Smooth muscle cell (in vitro differentiated cells): ENCODE measurements around the gene RIPOR3. TPM values are rescaled to one million over a fixed set of nuclear protein-coding genes. Genes with fewer than 3 reads are reported as not detected.

ENCODE experiments used
- DNase-seq: peaks from one replicate; lab custom pipeline; 2025; ENCODE audit not compliant: unreplicated experiment; lab: John Stamatoyannopoulos, UW
- H2AFZ ChIP-seq: fragments of 200-600 bp; sonication (generic); 2 replicates; pipeline ENCODE4 v1.6.0; 2016; ENCODE audit warnings: antibody characterized with exemption, low read depth, mild to moderate bottlenecking
- H3F3A ChIP-seq: fragments of 200-600 bp; sonication (generic); 2 replicates; pipeline ENCODE4 v1.6.0; 2017; ENCODE audit warnings: antibody characterized with exemption, low read depth
- H3K27ac ChIP-seq: fragments of 200-600 bp; sonication (generic); 2 replicates; pipeline ENCODE4 v1.5.1; 2016; ENCODE audit warnings: low read depth, mild to moderate bottlenecking
- H3K27me3 ChIP-seq: fragments of 200-600 bp; sonication (generic); 2 replicates; pipeline ENCODE4 v1.6.1; 2016; ENCODE audit warnings: low read depth, mild to moderate bottlenecking
- H3K36me3 ChIP-seq: fragments of 200-600 bp; sonication (generic); 2 replicates; pipeline ENCODE4 v1.5.1; 2016; ENCODE audit warnings: low read depth
- H3K4me1 ChIP-seq: fragments of 200-600 bp; sonication (generic); 2 replicates; pipeline ENCODE4 v1.5.1; 2016; ENCODE audit warnings: low read depth
- H3K4me2 ChIP-seq: fragments of 200-600 bp; sonication (generic); 2 replicates; pipeline ENCODE4 v1.6.0; 2016; ENCODE audit warnings: mild to moderate bottlenecking
- H3K4me3 ChIP-seq: fragments of 200-600 bp; sonication (generic); 2 replicates; pipeline ENCODE4 v1.5.1; 2016; ENCODE audit warnings: mild to moderate bottlenecking
- H3K79me2 ChIP-seq: fragments of 200-600 bp; sonication (generic); 2 replicates; pipeline ENCODE4 v1.6.0; 2016; ENCODE audit warnings: low read depth, mild to moderate bottlenecking
- H3K9ac ChIP-seq: fragments of 200-600 bp; sonication (generic); 2 replicates; pipeline ENCODE4 v1.6.0; 2016; ENCODE audit warnings: low read depth
- H3K9me3 ChIP-seq: fragments of 200-600 bp; sonication (generic); replicated peaks from 2 replicates; pipeline ENCODE4 v1.5.1; 2016; ENCODE audit warnings: low read depth
- H4K20me1 ChIP-seq: fragments of 200-600 bp; sonication (generic); 2 replicates; pipeline ENCODE4 v1.6.0; 2016; ENCODE audit warnings: low read depth
- WGBS: methylation state at CpG from one replicate; pipeline ENCODE4 v1.1.7; 2016; ENCODE audit warnings: low lambda C conversion rate; 5-methylcytosine and 5-hydroxymethylcytosine counted together
- polyA plus RNA-seq: library from polyadenylated mRNA; unstranded; fragments of >200 nt; fragmentation: Nextera tagmentation; extraction: Ambion mirVana; gene quantifications from 2 replicates; pipeline ENCODE4 v1.2.1, GENCODE V29; 2016
- total RNA-seq: library from RNA; depleted of rRNA; stranded (reverse); fragments of >200 nt; gene quantifications from 2 replicates; pipeline ENCODE4 v1.2.3, GENCODE V29; 2014
- TF ChIP-seq, protein P1 (sequence below): fragments of 200-600 bp; sonication (generic); IDR thresholded peaks from 2 replicates; pipeline ENCODE4 v1.5.1; 2017; ENCODE audit warnings: borderline replicate concordance, mild to moderate bottlenecking, antibody characterized with exemption; ENCODE audit not compliant: insufficient read depth, poor library complexity, severe bottlenecking

Gene RIPOR3
- total and polyA plus RNA-seq, 2 experiments from 2014 or later: 0.18 to 1.2 TPM

- no peak overlapping the region for H3K4me2 ChIP-seq
- no peaks in the 10 kb centered on the region for H3K36me3 ChIP-seq
- no peak overlapping the region for H3K9ac ChIP-seq
- H3F3A ChIP-seq: no peaks in the 10 kb centered on the region
- H4K20me1 ChIP-seq: no peaks in the 10 kb centered on the region
- no peaks in the 10 kb centered on the region for H3K27me3 ChIP-seq
- H3K9me3 ChIP-seq: no peaks in the 10 kb centered on the region
- no peaks in the 10 kb centered on the region for H3K79me2 ChIP-seq
- 85% methylated on average over 9 of the region's 9 CpGs for WGBS
- H3K4me1 ChIP-seq: no peaks in the 10 kb centered on the region
- H3K27ac ChIP-seq: no peak overlapping the region
- TF ChIP-seq, protein P1, sequence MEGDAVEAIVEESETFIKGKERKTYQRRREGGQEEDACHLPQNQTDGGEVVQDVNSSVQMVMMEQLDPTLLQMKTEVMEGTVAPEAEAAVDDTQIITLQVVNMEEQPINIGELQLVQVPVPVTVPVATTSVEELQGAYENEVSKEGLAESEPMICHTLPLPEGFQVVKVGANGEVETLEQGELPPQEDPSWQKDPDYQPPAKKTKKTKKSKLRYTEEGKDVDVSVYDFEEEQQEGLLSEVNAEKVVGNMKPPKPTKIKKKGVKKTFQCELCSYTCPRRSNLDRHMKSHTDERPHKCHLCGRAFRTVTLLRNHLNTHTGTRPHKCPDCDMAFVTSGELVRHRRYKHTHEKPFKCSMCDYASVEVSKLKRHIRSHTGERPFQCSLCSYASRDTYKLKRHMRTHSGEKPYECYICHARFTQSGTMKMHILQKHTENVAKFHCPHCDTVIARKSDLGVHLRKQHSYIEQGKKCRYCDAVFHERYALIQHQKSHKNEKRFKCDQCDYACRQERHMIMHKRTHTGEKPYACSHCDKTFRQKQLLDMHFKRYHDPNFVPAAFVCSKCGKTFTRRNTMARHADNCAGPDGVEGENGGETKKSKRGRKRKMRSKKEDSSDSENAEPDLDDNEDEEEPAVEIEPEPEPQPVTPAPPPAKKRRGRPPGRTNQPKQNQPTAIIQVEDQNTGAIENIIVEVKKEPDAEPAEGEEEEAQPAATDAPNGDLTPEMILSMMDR: no peak
- no peak overlapping the region for H2AFZ ChIP-seq
- H3K4me3 ChIP-seq: no peak overlapping the region
- DNase-seq: no peak
These were observed 63.6 kb downstream of the RIPOR3 start for GRCh38 chr20:50627747-50628146.

- WGBS: 44% methylated on average over 15 of the region's 15 CpGs
- Histone ChIP-seq H3K9me3 (no peaks in the 10 kb centered on the region), H3K27ac (no peak overlapping the region), H3K4me3 (no peak overlapping the region), H3F3A (no peaks in the 10 kb centered on the region), H3K4me1 (no peaks in the 10 kb centered on the region), H3K36me3 (no peaks in the 10 kb centered on the region), H3K4me2 (no peak overlapping the region), H3K27me3 (no peaks in the 10 kb centered on the region), H3K79me2 (no peaks in the 10 kb centered on the region), H3K9ac (no peak overlapping the region), H4K20me1 (no peaks in the 10 kb centered on the region), H2AFZ (no peak overlapping the region)
- DNase-seq: no peak
- TF ChIP-seq, protein P1: peak; percentile 49
These were observed 65.2 kb downstream of the RIPOR3 start for GRCh38 chr20:50625986-50626677.

DNA sequence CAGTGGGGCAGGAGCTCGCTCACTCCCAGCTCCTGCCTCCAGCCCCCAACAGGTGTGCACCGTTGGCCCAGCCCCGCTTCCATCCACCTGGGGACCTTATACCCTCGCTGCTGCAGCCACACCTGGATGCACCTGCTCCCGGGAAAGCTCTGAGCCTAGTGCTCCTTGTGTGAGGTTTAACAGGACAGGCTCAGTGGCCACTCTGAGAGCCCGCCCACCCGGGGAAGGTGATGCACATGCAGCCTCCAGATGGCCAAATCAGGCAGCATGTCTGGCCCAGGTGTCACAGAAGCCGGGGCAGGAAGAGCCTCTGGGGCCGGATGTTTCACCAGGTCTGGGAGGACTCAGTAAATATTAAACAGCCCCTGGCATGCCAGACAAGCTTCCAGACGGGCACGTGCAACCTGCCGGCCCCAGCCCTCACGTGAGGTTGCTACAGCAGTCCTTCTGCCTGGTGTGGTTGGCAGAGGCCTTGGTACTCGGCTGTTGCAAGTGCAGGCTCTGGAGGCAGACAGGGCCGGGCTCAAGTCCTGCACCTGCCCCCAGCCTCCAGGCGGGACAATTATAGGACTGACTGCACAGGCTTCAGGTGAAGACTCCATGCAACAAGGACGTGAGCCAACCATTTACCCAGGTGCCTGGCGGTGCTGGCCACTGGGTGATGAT is 66.9 kb downstream of the RIPOR3 start:
- no peak for DNase-seq
- H3K9ac ChIP-seq: no peak overlapping the region
- no peaks in the 10 kb centered on the region for H4K20me1 ChIP-seq
- H3K27me3 ChIP-seq: no peaks in the 10 kb centered on the region
- H3K27ac ChIP-seq: no peak overlapping the region
- H3F3A ChIP-seq: no peaks in the 10 kb centered on the region
- 87% methylated on average over 18 of the region's 18 CpGs for WGBS
- H3K4me3 ChIP-seq: no peak overlapping the region
- H3K36me3 ChIP-seq: no peaks in the 10 kb centered on the region
- no peaks in the 10 kb centered on the region for H3K4me1 ChIP-seq
- H3K4me2 ChIP-seq: no peak overlapping the region
- TF ChIP-seq, protein P1: no peak
- no peaks in the 10 kb centered on the region for H3K79me2 ChIP-seq
- H3K9me3 ChIP-seq: no peaks in the 10 kb centered on the region
- H2AFZ ChIP-seq: no peak overlapping the region
